GM18870 (cell line): ENCODE data around the gene EML2.
A peak's percentile ranks its signal among the peaks of the same experiment; 100 is the strongest.
"Not testable (repeated sequence)": the region's sequence is repeated elsewhere in the genome, so short reads cannot be mapped to it uniquely, and the experiment has no call there.

Experiments used
- ATAC-seq: cut with Tn5 transposase; IDR thresholded peaks from one replicate; pipeline ENCODE4 v1.9.1; 2021; ENCODE audit warnings: moderate library complexity; ENCODE audit not compliant: unreplicated experiment

Gene EML2

GRCh38 chr19:45638930-45639729 is at the start of gene EML2:
TSS of gene EML2 (minus strand) at chr19:45639397. CDS start at chr19:45639376, 21 bp downstream.
- no peak for ATAC-seq

- no peak for ATAC-seq
These were observed 48.4 kb upstream of the EML2 start for GRCh38 chr19:45687599-45687998.

- ATAC-seq = not testable (repeated sequence)
These were observed 45.8 kb upstream of the EML2 start for GRCh38 chr19:45685045-45685444.

GRCh38 chr19:45682908-45683307 is 43.7 kb upstream of the EML2 start:
- ATAC-seq = no peak

GRCh38 chr19:45682117-45682516 is 42.9 kb upstream of the EML2 start:
- ATAC-seq = no peak

- ATAC-seq = no peak
These were observed 42.3 kb upstream of the EML2 start for GRCh38 chr19:45681391-45682015.

- ATAC-seq = no peak
These were observed 38.4 kb upstream of the EML2 start for GRCh38 chr19:45677351-45678230.

GRCh38 chr19:45676851-45677263 is 37.7 kb upstream of the EML2 start:
- no peak for ATAC-seq

GRCh38 chr19:45674946-45675345 is 35.7 kb upstream of the EML2 start:
- no peak for ATAC-seq

- peak; percentile 48 for ATAC-seq
These were observed 31.7 kb upstream of the EML2 start for GRCh38 chr19:45670670-45671453.

- no peak for ATAC-seq
These were observed 29.2 kb upstream of the EML2 start for GRCh38 chr19:45668342-45668871.

- ATAC-seq = no peak
These were observed 28.6 kb upstream of the EML2 start, which contains the start of gene GIPR for GRCh38 chr19:45667620-45668341. TSS of gene GIPR (plus strand) at chr19:45668221. CDS start at chr19:45669521, 1,300 bp downstream.

GRCh38 chr19:45664575-45664974 is 25.4 kb upstream of the EML2 start:
- ATAC-seq = no peak

GRCh38 chr19:45663800-45664199 is 24.6 kb upstream of the EML2 start:
- no peak for ATAC-seq

GRCh38 chr19:45660636-45661035 is 21.4 kb upstream of the EML2 start:
- no peak for ATAC-seq

- no peak for ATAC-seq
These were observed 20.0 kb upstream of the EML2 start for GRCh38 chr19:45659096-45659729.

GRCh38 chr19:45657520-45658167 is 18.4 kb upstream of the EML2 start:
- ATAC-seq = no peak

GRCh38 chr19:45655073-45655472 is 15.9 kb upstream of the EML2 start:
- ATAC-seq = no peak

- no peak for ATAC-seq
These were observed 14.4 kb upstream of the EML2 start for GRCh38 chr19:45653634-45654033.
